Right atrium auricular region (tissue), 2 donors: ENCODE measurements around the gene CHN2. TPM values are rescaled to one million over a fixed set of nuclear protein-coding genes. Genes with fewer than 3 reads are reported as not detected.

Experiments
- DNase-seq: peaks from one replicate; pipeline ENCODE4 v3.0.0-alpha.2; 2019; ENCODE audit warnings: low spot score
- H3K27ac ChIP-seq, 2 donors: fragments of 200-600 bp; sonication (generic); 1 replicate in 1 of 2; 2 replicates in 1 of 2; pipeline ENCODE4 v1.5.1; 2016 to 2019
- H3K27me3 ChIP-seq, 2 donors: fragments of 200-600 bp; sonication (generic); one replicate each; pipeline versions ENCODE4 v1.5.1 to v1.6.0; 2017 to 2019
- H3K36me3 ChIP-seq: fragments of 200-600 bp; sonication (generic); one replicate; pipeline ENCODE4 v1.5.1; 2016
- H3K4me1 ChIP-seq, 2 donors: fragments of 200-600 bp; sonication (generic); one replicate each; pipeline versions ENCODE4 v1.5.1 to v1.6.0; 2017 to 2019
- H3K4me3 ChIP-seq, 2 donors: fragments of 200-600 bp; sonication (generic); 1 replicate in 1 of 2; 2 replicates in 1 of 2; pipeline ENCODE4 v1.5.1; 2017 to 2019; ENCODE audit warnings: mild to moderate bottlenecking in 1 of 2, moderate library complexity in 1 of 2
- H3K9me3 ChIP-seq, 2 donors: fragments of 200-600 bp; sonication (generic); one replicate each; pipeline ENCODE4 v1.5.1; 2019
- CTCF ChIP-seq, 2 donors: fragments of 200-600 bp; sonication (generic); IDR thresholded peaks; one replicate each; pipeline ENCODE4 v1.5.1; 2019; ENCODE audit warnings: antibody characterized with exemption in 2 of 2
- total RNA-seq, 2 donors: library from RNA; depleted of rRNA; stranded (reverse); fragments of >200 nt; gene quantifications; one replicate each; pipeline ENCODE4 v1.1.0, GENCODE V29; 2016

Gene CHN2
- total RNA-seq, 2 donors from 2014 or later = 2.7 to 6.6 TPM

- Histone ChIP-seq H3K36me3 (no peaks in the 10 kb centered on the region), H3K4me1 (peaks cover 0 to 6% of the 10 kb centered on the region in 2 donors), H3K4me3 (no peak overlapping the region), H3K27ac (no peak overlapping the region), H3K9me3 (no peaks in the 10 kb centered on the region), H3K27me3 (no peaks in the 10 kb centered on the region)
- no peak for TF ChIP-seq CTCF (IDR thresholded peaks at IDR 0.05)
- DNase-seq = peak; percentile 64
Observed at GRCh38 chr7:29370531-29371314, 176.1 kb downstream of the CHN2 start.

GRCh38 chr7:29371472-29371871 is 176.9 kb downstream of the CHN2 start:
- Histone ChIP-seq H3K27me3 (no peaks in the 10 kb centered on the region), H3K36me3 (no peaks in the 10 kb centered on the region), H3K4me3 (no peak overlapping the region), H3K9me3 (no peaks in the 10 kb centered on the region), H3K27ac (no peak overlapping the region), H3K4me1 (peaks cover 0 to 6% of the 10 kb centered on the region in 2 donors)
- DNase-seq = no peak
- TF ChIP-seq CTCF (IDR thresholded peaks at IDR 0.05) = no peak

- no peaks in the 10 kb centered on the region for H3K27me3 ChIP-seq
- no peak overlapping the region for H3K27ac ChIP-seq
- no peak for TF ChIP-seq CTCF (IDR thresholded peaks at IDR 0.05)
- no peak overlapping the region for H3K4me3 ChIP-seq
- peaks cover 0 to 6% of the 10 kb centered on the region in 2 donors for H3K4me1 ChIP-seq
- H3K36me3 ChIP-seq = no peaks in the 10 kb centered on the region
- DNase-seq = no peak
- no peaks in the 10 kb centered on the region for H3K9me3 ChIP-seq
Observed at GRCh38 chr7:29372351-29373090, 177.9 kb downstream of the CHN2 start.

GRCh38 chr7:29375641-29376562 is 181.3 kb downstream of the CHN2 start:
- no peaks in the 10 kb centered on the region for H3K4me1 ChIP-seq
- DNase-seq = no peak
- H3K27ac ChIP-seq = no peak overlapping the region
- no peak for TF ChIP-seq CTCF (IDR thresholded peaks at IDR 0.05)
- H3K9me3 ChIP-seq = no peaks in the 10 kb centered on the region
- no peaks in the 10 kb centered on the region for H3K27me3 ChIP-seq
- no peaks in the 10 kb centered on the region for H3K36me3 ChIP-seq
- H3K4me3 ChIP-seq = no peak overlapping the region

GRCh38 chr7:29377718-29378117 is 183.1 kb downstream of the CHN2 start:
- Histone ChIP-seq H3K36me3 (no peaks in the 10 kb centered on the region), H3K27ac (no peak overlapping the region), H3K4me3 (no peak overlapping the region), H3K4me1 (no peaks in the 10 kb centered on the region), H3K27me3 (no peaks in the 10 kb centered on the region), H3K9me3 (no peaks in the 10 kb centered on the region)
- DNase-seq = no peak
- no peak for TF ChIP-seq CTCF (IDR thresholded peaks at IDR 0.05)
